ENCODE data around the gene NAV2.

NAV2 gene

DNA sequence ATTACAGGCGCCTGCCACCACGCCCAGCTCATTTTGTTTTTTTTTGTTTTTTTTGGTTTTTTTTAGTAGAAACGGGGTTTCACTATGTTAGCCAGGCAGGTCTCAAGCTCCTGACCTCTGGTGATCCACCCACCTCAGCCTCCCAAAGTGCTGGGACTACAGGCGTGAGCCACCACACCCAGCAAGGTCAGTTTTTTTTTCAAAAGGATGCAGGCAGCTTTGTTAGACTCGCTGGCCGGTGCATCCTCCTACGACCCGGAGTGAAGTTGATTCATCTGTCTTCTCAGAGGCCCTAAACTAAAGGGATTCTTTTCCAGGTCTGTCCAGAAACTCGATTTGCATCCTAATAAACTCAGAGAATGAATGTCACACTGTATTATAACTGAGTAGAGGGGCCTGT, 265.3 kb downstream of the NAV2 start:
- H3K27me3 Mint-ChIP-seq = peaks cover 12% of the 10 kb centered on the region
- H3K27ac Mint-ChIP-seq = no peak overlapping the region
- DNase-seq (ENCODE audit: low spot score in 2 of 2) = no peak
- no peaks in the 10 kb centered on the region for H3K9me3 Mint-ChIP-seq
- peaks cover 15% of the 10 kb centered on the region for H3K4me1 Mint-ChIP-seq
- no peak for ATAC-seq (ENCODE audit: low read depth)
- H3K4me3 Mint-ChIP-seq = no peak overlapping the region
- H3K36me3 Mint-ChIP-seq = no peaks in the 10 kb centered on the region

DNA sequence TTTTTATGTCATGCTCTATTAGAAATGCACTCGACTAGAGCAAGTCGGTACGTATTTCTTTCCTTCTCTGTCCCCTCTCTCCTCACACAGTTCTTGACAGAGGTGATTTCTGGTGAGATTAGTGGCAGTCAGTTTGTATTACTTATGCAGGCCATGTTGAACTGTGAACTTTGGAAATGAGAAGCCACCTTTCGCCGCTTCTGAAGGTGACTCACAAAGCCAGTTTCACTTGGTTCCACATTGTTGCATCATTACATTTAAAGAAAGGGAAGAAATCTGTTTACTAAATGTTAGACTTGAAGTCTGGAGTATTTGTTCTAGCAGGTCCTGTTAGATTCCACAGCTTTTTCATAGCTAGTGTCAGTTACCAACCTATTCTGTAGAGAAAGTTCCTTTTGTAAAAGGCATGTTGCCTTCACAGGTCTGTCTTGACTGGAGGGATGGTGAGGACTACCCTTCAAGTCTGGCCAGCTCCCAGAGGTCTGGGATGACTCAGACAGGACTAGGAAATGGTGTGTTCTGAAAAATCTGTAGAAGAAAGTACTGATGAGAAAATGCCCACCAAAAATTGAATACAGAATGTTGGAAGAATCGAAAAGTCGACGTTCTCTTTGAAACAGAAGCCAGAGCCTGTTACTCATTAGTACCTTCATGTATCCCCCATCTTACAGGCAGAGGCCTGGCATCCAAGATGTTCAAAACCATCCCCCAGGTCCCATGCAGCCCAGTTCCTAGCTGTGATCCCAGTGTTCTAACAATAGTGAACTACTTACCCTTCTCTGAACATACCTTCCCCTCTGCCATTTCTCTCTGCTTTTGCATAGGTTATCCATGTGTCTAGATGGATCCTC, 266.3 kb downstream of the NAV2 start:
- H3K4me3 Mint-ChIP-seq = peak overlapping the region; percentile 25
- ATAC-seq (ENCODE audit: low read depth) (no peak), DNase-seq (ENCODE audit: low spot score in 2 of 2) (no peak)
- H3K9me3 Mint-ChIP-seq = no peaks in the 10 kb centered on the region
- H3K27me3 Mint-ChIP-seq = peaks cover 17% of the 10 kb centered on the region
- no peaks in the 10 kb centered on the region for H3K36me3 Mint-ChIP-seq
- peaks cover 18% of the 10 kb centered on the region for H3K4me1 Mint-ChIP-seq
- H3K27ac Mint-ChIP-seq = peak overlapping the region; percentile 9

DNA sequence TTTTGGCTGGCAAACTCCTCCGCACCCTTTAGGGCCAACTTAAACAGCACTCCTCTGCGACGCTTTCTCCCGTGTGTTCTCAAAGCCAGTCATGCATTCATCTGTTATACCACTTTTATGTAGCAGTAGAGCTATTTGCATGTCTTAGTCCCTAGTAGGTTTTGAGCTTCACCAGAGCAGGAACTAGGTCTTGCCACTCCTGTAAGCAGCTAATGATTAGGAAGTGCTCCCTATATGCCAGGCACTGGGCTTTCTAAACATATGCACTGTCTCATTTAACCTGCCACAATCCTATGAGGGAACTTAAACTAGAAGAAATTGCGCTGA, 266.8 kb downstream of the NAV2 start:
- peaks cover 24% of the 10 kb centered on the region for H3K4me1 Mint-ChIP-seq
- H3K36me3 Mint-ChIP-seq = no peaks in the 10 kb centered on the region
- peaks cover 17% of the 10 kb centered on the region for H3K27me3 Mint-ChIP-seq
- H3K4me3 Mint-ChIP-seq = peak overlapping the region; percentile 25
- H3K27ac Mint-ChIP-seq = peak overlapping the region; percentile 9
- peak; percentile 77 for ATAC-seq (ENCODE audit: low read depth)
- H3K9me3 Mint-ChIP-seq = no peaks in the 10 kb centered on the region
- peak in 1 of 2 donors; percentile 11 for DNase-seq (ENCODE audit: low spot score in 2 of 2)

DNA sequence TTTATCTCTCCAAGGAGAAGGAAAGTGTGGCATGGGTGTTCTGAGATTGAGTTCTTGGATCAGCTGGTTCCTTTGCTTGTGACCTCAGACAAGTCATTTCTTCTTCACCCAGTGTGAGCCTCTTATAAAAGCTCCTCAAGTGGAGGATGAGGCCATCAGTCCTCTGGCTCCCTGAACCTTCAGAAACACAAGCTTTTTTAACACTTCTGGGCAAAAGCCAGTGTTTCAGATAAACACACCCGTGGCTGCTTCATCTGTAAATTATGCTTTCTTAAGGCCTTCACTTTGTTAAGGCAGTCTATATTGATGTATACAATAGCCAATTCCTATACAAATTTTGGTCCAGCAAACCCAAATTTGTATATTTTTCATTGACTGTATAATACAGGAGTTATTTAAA, 267.8 kb downstream of the NAV2 start:
- DNase-seq (ENCODE audit: low spot score in 2 of 2) = no peak
- H3K36me3 Mint-ChIP-seq = no peaks in the 10 kb centered on the region
- peaks cover 17% of the 10 kb centered on the region for H3K27me3 Mint-ChIP-seq
- no peak overlapping the region for H3K4me3 Mint-ChIP-seq
- H3K27ac Mint-ChIP-seq = no peak overlapping the region
- ATAC-seq (ENCODE audit: low read depth) = no peak
- H3K4me1 Mint-ChIP-seq = peaks cover 28% of the 10 kb centered on the region
- H3K9me3 Mint-ChIP-seq = no peaks in the 10 kb centered on the region

DNA sequence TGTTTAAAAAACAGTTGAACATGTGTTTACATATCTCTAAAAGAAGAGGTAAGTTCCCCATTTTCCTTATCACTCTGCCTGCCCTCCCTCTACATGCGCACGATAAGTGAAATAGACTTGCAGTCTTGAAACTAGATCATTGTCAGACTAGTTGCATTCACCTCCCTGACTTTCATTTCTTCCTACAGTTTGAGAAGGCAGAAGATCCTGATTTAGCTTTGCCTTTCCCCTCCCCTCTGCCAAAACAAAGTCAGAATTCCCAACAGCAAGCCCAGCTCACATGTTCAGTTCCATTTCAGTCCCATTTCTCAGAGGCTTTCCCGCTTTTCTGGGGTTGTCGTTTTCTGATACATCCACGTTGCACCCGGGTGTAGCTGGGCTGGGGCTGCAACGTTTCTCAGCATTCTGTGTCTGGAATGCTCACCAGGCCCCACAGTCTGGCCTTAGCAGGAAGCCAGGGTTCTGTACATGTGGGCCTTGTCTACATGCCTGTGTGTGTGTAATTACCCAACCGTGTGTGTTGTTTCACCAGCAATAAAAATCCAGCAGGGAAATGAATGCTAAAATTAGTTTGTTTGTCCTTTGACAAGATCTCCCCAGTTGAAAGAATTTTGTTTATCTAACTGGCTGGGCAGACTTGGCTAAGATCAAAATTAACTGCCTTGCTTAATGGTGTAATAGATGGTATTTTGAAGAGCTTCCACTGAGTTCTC, 268.5 kb downstream of the NAV2 start:
- DNase-seq (ENCODE audit: low spot score in 2 of 2) (no peak), ATAC-seq (ENCODE audit: low read depth) (no peak)
- H3K4me3 Mint-ChIP-seq = no peak overlapping the region
- no peaks in the 10 kb centered on the region for H3K36me3 Mint-ChIP-seq
- H3K27ac Mint-ChIP-seq = no peak overlapping the region
- H3K27me3 Mint-ChIP-seq = peaks cover 20% of the 10 kb centered on the region
- peaks cover 28% of the 10 kb centered on the region for H3K4me1 Mint-ChIP-seq
- H3K9me3 Mint-ChIP-seq = no peaks in the 10 kb centered on the region

DNA sequence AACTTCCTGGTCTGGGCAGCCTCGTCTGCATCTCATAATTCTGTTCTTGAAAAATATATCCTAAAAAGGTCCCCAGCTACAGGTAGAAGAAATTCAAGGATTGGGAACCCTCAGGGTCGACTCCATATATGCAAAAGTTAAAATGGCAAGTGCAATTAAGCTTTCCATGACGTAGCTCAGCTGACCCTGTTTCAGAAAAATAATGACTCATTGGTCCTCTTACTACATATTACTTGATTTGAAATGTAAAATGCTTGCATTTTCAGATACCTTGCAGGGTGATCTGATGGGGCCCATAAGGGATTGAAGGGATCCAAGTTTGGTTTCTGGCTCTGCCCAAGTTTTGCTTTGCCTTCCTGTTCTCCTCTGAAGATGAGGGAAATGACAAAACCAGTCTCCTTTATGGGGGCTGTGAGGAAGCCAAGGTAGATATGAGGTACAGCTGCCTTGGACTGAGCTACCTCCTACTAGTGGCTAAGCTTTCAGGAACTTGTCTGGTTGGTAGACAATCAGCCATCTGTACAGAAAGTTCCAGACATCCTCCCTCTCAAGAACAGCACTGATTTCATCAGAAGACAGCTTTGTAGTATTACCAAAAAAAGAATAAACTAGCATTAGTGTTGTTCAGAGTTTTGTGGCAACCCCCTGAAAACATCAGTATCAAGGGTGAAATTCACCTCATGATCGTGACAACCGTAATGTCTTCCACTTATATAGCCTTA, 270.3 kb downstream of the NAV2 start:
- Mint-ChIP-seq H3K27me3 (peaks cover 17% of the 10 kb centered on the region), H3K4me1 (peaks cover 28% of the 10 kb centered on the region), H3K9me3 (no peaks in the 10 kb centered on the region), H3K4me3 (no peak overlapping the region), H3K27ac (peak overlapping the region; percentile 56), H3K36me3 (no peaks in the 10 kb centered on the region)
- DNase-seq (ENCODE audit: low spot score in 2 of 2) (no peak), ATAC-seq (ENCODE audit: low read depth) (no peak)

DNA sequence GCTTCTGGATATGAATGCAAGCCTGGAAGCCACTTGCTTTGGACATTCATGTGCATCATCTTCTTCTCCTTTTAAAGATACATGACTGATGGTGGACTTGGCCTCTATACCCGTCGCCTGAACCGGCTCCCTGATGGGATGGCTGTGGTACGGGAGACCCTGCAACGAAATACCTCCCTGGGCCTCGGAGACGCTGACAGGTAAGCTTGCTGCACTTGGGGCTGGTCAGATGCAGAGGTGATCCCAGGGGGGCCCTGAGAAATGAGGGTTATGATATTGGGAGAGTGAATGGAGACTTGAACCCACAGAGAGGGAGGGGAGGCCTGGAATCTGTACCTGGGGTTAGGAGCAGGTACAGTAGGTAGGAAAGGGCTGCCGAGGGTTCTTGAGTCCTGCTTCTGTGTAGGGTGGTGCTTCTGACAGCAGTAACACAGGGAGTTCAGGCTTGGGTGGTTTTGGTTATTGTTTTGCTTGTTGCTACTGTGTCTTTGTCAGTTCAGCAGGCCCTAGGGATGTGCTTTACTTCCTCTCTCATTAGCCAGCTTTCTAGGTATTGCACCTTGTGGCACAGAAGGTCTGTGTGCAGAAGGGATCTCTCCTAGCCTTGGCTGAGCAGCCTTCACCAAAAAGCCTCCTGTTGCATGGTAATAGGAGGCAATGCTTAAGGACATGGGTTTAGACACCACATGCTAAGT, 271.6 kb downstream of the NAV2 start:
- DNase-seq (ENCODE audit: low spot score in 2 of 2) = peak in 1 of 2 donors; percentile 15
- H3K9me3 Mint-ChIP-seq = no peaks in the 10 kb centered on the region
- H3K27me3 Mint-ChIP-seq = peaks cover 13% of the 10 kb centered on the region
- H3K4me3 Mint-ChIP-seq = no peak overlapping the region
- H3K4me1 Mint-ChIP-seq = peaks cover 22% of the 10 kb centered on the region
- peak; percentile 84 for ATAC-seq (ENCODE audit: low read depth)
- H3K36me3 Mint-ChIP-seq = no peaks in the 10 kb centered on the region
- peak overlapping the region; percentile 56 for H3K27ac Mint-ChIP-seq

DNA sequence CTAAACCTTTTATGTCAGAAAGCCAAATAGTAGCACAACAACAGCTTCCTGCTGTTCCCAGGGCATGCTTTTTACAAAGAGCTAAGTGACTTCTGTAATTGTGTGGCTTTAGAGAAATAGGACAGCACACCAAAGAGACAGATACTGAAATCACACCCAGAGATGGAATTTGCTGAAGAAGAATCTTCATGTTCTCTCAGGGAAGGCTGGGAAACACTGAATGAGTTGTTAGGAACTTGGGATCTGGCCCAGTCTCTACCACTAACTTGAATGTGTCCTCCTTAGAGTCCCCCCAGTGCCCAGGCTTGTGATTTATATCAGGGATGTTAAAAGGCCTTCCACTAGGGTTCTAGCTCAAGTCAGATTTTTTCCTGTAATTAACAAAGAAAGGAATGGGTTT, 272.5 kb downstream of the NAV2 start:
- ATAC-seq (ENCODE audit: low read depth) = no peak

DNA sequence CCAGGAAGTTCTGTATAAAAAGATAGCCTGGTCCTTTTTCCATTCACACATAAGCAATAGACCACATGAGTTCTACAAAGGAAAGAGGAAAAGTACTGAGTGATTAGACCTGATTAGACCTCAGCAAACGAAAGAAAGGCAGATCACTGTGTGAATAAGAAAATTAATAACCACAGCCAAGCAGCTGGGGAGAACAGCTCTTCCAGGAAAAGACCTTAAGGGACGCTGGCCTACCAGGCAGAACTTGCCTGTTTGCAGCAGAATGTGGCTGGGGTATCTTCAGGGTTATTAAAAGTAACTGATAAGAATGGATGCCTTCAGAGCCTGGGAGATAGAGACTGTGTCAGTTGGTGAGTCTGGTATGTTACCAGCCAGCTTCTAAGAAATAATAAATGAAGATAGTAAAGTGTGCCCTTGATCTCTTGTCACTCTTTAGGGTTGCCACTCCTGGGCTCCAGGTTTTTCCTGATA, 274.7 kb downstream of the NAV2 start:
- ATAC-seq (ENCODE audit: low read depth) (no peak), DNase-seq (ENCODE audit: low spot score in 2 of 2) (no peak)
- Mint-ChIP-seq H3K27me3 (peaks cover 11% of the 10 kb centered on the region), H3K27ac (no peak overlapping the region), H3K4me3 (no peak overlapping the region), H3K4me1 (peaks cover 13% of the 10 kb centered on the region), H3K36me3 (no peaks in the 10 kb centered on the region), H3K9me3 (no peaks in the 10 kb centered on the region)

More for the DNA sequence above, 272.5 kb downstream of the NAV2 start:
- Mint-ChIP-seq H3K4me1 (peaks cover 13% of the 10 kb centered on the region), H3K36me3 (no peaks in the 10 kb centered on the region), H3K27me3 (peaks cover 10% of the 10 kb centered on the region), H3K27ac (peak overlapping the region; percentile 56), H3K4me3 (no peak overlapping the region), H3K9me3 (no peaks in the 10 kb centered on the region)
- no peak for DNase-seq (ENCODE audit: low spot score in 2 of 2)

DNA sequence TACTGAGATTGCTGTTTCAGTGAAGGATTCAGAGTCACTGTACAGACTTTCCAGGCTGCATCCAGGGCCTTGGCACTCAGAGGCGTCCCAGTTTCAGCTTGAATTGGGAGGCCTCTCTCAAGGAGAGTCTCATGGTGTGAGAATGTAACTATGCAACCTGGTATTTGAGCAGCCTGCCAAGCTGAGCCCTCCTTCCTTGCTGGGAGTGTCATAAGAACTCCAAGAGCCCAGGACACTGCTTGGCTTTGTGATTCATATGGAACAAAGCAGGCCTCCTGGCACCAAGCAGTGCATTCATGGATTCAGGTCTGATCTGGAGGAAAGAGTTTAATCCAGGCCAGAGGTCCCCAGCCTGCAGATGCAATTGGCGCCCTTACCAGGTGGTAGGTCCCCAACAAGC, 276.0 kb downstream of the NAV2 start:
- no peak for DNase-seq (ENCODE audit: low spot score in 2 of 2)
- ATAC-seq (ENCODE audit: low read depth) = no peak
- Mint-ChIP-seq H3K4me3 (no peak overlapping the region), H3K4me1 (peaks cover 10% of the 10 kb centered on the region), H3K27me3 (peaks cover 7% of the 10 kb centered on the region), H3K36me3 (no peaks in the 10 kb centered on the region), H3K9me3 (no peaks in the 10 kb centered on the region), H3K27ac (no peak overlapping the region)

DNA sequence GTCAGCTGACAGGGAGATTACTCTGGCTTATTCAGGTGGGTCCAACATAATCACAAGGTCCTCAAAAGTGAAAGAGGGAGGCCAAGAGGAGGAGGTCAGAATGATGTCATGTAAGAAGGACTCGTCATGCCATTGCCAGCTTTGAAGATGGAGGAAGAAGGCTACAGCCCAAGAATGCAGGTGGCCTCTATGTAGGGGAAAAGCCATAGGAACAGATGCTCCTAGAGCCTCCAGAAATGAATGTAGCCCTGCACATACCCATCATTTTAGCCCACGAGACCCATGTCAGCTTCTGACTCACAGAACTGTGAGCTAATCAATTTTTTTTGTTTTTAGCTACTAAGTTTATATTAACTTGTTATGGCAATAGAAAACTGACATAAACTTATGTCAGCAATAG, 276.6 kb downstream of the NAV2 start:
- Mint-ChIP-seq H3K27ac (no peak overlapping the region), H3K4me3 (no peak overlapping the region), H3K27me3 (peaks cover 6% of the 10 kb centered on the region), H3K9me3 (no peaks in the 10 kb centered on the region), H3K36me3 (no peaks in the 10 kb centered on the region), H3K4me1 (peaks cover 6% of the 10 kb centered on the region)
- ATAC-seq (ENCODE audit: low read depth) (no peak), DNase-seq (ENCODE audit: low spot score in 2 of 2) (no peak)

DNA sequence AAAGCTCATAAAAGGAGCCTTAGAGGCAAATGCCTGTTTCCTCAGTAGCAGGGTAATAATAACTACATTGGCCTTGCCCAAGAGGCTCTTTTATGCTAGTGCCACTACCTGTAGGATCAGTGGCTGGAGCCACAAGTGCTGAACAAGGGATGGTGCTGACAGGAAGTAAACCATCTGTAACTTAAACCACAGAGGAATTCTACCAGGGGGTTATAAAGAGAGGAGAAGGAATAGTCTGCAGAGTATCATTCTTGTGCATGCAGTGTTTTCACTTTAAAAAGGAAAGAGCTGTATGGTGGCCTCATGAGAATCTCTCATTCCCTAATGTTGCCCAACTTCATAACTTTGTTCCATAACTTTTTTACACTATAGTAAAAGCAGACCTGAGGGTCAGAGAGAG, 279.5 kb downstream of the NAV2 start:
- H3K4me1 Mint-ChIP-seq = no peaks in the 10 kb centered on the region
- no peak overlapping the region for H3K27ac Mint-ChIP-seq
- no peaks in the 10 kb centered on the region for H3K9me3 Mint-ChIP-seq
- peaks cover 6% of the 10 kb centered on the region for H3K27me3 Mint-ChIP-seq
- DNase-seq (ENCODE audit: low spot score in 2 of 2) (no peak), ATAC-seq (ENCODE audit: low read depth) (no peak)
- no peak overlapping the region for H3K4me3 Mint-ChIP-seq
- no peaks in the 10 kb centered on the region for H3K36me3 Mint-ChIP-seq

DNA sequence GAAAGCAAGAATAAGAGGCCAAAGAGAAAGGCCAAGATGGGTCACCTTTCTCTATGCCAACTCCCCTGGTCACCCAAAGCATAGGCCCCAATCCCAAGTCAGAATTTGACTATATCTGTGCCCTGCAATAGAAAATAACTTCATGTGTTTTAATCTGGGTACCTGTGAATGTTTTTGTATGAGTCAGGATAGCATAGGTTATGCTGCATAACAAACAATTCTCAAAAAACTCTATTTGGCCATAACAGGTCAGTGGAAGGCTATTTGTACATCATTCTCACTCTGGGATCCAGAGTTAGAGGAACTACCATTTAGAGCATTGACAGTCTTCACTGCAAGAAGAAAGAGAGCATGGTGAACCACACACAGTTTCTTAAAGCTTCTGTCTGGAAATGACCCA, 280.4 kb downstream of the NAV2 start:
- Mint-ChIP-seq H3K4me3 (no peak overlapping the region), H3K27ac (no peak overlapping the region), H3K9me3 (no peaks in the 10 kb centered on the region)

DNA sequence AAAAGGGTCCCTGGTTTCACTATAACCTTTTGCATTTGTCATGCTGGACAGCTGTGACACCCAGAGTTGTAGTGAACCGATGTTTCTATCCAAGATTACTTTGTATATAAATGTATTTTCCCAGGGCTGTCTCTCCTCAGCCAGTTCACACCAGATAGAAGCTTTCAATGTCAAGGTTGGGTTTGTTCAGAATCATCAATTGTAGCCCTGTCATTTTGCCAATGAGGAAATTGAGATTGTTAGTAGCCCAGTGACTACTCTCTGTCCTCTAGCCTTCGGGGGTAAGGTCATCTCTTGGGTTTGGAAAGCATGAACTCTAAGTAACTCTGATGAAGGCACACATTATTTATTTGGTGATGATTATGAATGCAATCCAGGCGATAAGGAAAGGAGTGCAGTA, 282.0 kb downstream of the NAV2 start:
- Mint-ChIP-seq H3K4me3 (no peak overlapping the region), H3K27ac (no peak overlapping the region), H3K9me3 (no peaks in the 10 kb centered on the region), H3K27me3 (peaks cover 11% of the 10 kb centered on the region), H3K36me3 (no peaks in the 10 kb centered on the region), H3K4me1 (no peaks in the 10 kb centered on the region)
- no peak for DNase-seq (ENCODE audit: low spot score in 2 of 2)
- ATAC-seq (ENCODE audit: low read depth) = no peak

More for the DNA sequence above, 280.4 kb downstream of the NAV2 start:
- no peaks in the 10 kb centered on the region for H3K36me3 Mint-ChIP-seq
- H3K27me3 Mint-ChIP-seq = peaks cover 6% of the 10 kb centered on the region
- no peaks in the 10 kb centered on the region for H3K4me1 Mint-ChIP-seq
- DNase-seq (ENCODE audit: low spot score in 2 of 2) = no peak
- no peak for ATAC-seq (ENCODE audit: low read depth)

Measured in memory B cell (primary cell).